Ectodermal cell (in vitro differentiated cells): ENCODE measurements around the gene NXPH4.

Source experiments
- H3K27ac ChIP-seq: 2 replicates; pipeline ENCODE4 v1.7.0; 2013; ENCODE audit warnings: mild to moderate bottlenecking, low read depth, low read length; ENCODE audit not compliant: insufficient read depth, poor library complexity, severe bottlenecking
- H3K27me3 ChIP-seq: 2 replicates; pipeline ENCODE4 v1.7.0; 2013; ENCODE audit warnings: mild to moderate bottlenecking, low read length; ENCODE audit not compliant: insufficient read depth, control insufficient read depth, poor library complexity, severe bottlenecking
- H3K36me3 ChIP-seq: one replicate; pipeline ENCODE4 v1.7.0; 2013; ENCODE audit warnings: low read length; ENCODE audit not compliant: control insufficient read depth, insufficient read depth
- H3K4me1 ChIP-seq: one replicate; pipeline ENCODE4 v1.7.0; 2013; ENCODE audit warnings: low read length; ENCODE audit not compliant: control insufficient read depth, insufficient read depth
- H3K4me3 ChIP-seq: 2 replicates; pipeline ENCODE4 v1.7.0; 2013; ENCODE audit warnings: low read depth, low read length, control low read depth; ENCODE audit not compliant: insufficient read depth
- H3K9me3 ChIP-seq: 2 replicates; pipeline ENCODE4 v1.7.0; 2013; ENCODE audit warnings: mild to moderate bottlenecking, low read length, moderate library complexity; ENCODE audit not compliant: control insufficient read depth
- WGBS, 2 experiments: methylation state at CpG; one replicate each; pipeline ENCODE4 v1.1.7; 2013; ENCODE audit warnings: missing lambda C conversion rate in 2 of 2; 5-methylcytosine and 5-hydroxymethylcytosine counted together

NXPH4 gene

DNA sequence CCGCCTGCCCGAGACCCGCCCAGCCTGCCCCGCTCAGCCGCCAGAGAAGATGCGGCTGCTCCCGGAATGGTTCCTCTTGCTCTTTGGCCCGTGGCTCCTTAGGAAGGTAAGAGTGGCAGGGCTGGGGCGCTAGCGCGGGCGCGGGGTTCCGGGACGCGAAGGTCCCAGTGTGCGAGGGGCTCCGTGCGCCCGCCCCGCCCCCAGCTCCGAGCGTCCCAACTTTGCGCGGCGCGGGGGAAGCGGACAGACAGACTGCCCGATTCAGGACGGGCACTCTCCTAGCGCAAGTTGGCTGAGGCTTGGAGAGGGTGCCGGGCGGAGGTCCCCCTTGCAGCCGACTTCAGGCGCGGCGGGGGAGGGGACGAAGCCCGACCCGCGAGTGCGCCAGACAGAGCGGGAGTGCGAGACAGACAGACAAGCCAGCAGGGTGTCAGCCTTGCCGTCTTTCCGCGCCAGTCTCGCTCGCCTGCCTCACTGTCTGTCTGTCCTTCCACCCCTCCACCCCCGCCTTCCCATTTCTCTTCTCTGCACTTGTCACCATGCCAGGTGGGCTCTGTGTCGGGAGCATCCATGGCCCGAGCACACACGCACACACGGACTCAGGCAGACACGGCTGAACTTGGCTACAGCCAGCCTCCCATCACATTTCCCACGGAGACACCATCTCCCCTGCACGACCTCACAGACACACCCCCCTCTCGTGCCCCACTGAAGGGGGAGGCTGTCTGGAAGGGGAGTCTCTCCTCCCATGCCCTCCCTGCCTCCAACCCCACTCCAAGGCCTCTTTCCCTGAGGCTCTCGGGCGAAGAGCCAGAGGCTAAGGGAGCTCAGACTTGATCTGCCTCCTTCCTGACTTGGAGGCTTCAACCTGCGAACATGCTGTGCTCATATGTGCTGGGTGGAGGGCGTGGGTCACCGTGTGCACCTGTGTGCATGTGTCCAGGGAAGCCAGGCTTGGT lies 606 bp downstream of the NXPH4 start:
- no peaks in the 10 kb centered on the region for H3K9me3 ChIP-seq
- H3K36me3 ChIP-seq, result no peaks in the 10 kb centered on the region
- no peak overlapping the region for H3K27ac ChIP-seq
- peaks cover 54% of the 10 kb centered on the region for H3K4me1 ChIP-seq
- 3 to 4% methylated on average over 63 of the region's 63 CpGs for WGBS, 2 experiments
- peak overlapping the region; percentile 32 for H3K4me3 ChIP-seq
- H3K27me3 ChIP-seq, result peaks cover 88% of the 10 kb centered on the region

DNA sequence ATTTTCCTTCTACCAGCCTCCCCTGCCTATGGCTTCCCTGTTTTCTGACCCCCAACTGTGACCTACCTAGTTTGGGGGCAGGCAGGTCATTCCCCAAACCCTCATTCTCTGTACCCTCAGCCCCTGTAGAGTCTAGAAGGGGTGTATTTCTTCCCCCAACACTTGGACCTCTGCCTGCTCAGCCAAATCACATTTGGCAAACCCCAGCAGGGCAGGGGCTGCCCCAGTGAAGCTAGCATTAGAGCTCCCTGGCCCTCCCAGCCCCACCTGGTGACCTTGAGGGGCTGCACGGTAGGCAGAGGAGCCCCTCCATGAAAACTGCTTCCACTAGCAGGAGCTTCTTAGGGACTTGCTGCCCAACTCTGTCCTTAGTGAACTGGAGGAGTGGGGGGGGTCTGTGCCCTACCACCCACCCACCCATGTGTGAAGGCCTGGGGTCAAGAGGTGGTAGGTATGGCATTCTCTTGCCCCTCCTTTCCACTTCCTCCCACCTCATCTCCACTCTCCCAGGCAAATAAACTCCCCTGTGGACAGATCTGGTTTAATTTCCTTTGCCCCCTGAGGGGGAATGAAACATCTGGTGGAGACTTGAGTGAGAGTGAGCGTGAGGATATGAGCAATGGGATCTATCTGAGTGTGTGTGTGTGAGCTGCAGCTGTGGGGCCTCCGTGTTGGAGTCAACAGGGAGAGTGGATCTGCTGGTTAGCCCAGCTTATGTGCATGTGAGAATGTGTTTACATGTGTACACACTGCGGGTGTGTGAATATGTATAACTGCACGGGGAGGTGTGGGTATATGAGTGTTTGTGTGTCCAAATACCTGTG lies 1.6 kb downstream of the NXPH4 start:
- Histone ChIP-seq H3K36me3 (no peaks in the 10 kb centered on the region), H3K4me1 (peaks cover 54% of the 10 kb centered on the region), H3K4me3 (no peak overlapping the region), H3K9me3 (no peaks in the 10 kb centered on the region), H3K27ac (no peak overlapping the region), H3K27me3 (peaks cover 98% of the 10 kb centered on the region)
- 60 to 67% methylated on average over 5 of the region's 5 CpGs for WGBS, 2 experiments

DNA sequence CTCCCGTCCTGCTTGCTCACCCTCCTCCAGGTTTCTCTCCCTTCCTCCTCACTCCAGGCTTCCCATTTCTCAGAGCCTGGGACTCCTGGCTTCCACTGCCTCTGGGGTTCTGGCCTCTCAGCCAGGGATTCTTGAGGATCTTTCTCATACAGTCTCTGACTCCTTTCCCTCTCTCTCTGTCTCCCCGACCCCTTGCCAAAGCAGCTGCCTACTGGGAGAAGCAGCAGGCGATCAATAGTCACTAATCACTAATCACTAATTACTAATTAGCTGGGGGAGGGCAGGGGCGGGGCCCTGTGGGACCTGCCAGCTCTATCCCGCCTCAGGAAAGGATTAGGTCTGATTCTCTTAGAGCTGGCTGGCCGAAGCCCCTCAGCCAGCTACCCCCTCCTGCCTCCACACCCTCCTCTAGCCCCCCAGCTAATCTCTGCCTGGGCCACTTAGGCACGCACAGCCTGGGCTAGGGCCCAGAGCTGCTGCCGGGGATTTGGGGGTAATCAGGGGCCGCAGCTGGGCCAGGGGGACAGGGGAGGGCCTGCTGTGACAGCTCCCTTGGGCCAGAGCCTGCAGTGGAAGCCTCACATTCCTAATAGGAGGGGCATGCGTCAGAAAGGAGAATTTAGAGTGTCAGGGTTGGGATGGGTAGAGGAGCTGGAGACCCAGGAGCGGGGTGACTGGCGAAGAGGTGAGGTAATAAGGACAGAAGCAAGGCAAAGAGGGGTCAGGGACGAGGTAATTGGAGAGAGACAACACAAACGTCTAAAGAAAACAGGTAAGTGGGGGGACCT lies 2.8 kb downstream of the NXPH4 start:
- Histone ChIP-seq H3K27ac (no peak overlapping the region), H3K27me3 (peaks cover 100% of the 10 kb centered on the region), H3K9me3 (no peaks in the 10 kb centered on the region), H3K36me3 (no peaks in the 10 kb centered on the region), H3K4me3 (no peak overlapping the region), H3K4me1 (peaks cover 45% of the 10 kb centered on the region)
- WGBS, 2 experiments, result 14 to 15% methylated on average over 14 of the region's 14 CpGs

DNA sequence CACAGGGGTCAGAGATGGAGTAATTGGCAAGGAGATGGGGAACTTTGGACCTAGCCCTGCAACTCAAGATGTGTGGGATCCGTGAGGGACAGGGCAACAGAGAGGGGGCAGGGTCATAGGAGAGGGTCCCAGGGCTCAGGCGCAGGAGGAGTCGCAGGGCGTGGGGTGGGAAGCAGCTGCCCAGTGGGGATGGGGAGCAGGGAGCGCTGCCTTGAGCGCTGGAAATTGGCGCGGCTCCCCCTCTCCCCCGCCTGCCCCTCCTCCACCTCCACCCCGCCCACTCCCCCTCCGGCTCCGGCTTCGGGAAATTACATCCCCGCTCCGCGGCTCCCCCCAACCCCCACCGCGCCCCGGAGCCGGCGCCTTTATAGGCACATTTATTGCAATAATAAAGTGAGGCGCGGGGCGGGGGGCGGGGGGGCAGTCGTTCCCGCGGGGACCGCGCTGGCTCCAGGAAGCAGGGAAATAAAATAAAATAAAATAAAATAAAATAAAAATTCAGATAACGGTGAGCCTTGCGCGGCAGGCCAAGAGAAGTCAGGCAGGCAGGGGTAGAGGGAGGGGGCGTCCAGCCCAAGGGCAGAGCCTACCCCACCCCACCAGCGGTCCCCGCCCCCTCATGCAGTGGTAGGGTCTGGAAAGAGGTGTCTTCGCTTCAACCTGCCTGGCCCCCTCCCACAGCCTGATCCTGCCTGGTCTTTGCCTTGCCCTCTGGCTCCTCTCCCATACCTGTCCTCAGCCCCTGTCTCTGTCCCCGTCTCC lies 3.6 kb downstream of the NXPH4 start:
- no peak overlapping the region for H3K27ac ChIP-seq
- H3K27me3 ChIP-seq, result peaks cover 100% of the 10 kb centered on the region
- 2 to 3% methylated on average over 23 to 38 of the region's 38 CpGs for WGBS, 2 experiments

DNA sequence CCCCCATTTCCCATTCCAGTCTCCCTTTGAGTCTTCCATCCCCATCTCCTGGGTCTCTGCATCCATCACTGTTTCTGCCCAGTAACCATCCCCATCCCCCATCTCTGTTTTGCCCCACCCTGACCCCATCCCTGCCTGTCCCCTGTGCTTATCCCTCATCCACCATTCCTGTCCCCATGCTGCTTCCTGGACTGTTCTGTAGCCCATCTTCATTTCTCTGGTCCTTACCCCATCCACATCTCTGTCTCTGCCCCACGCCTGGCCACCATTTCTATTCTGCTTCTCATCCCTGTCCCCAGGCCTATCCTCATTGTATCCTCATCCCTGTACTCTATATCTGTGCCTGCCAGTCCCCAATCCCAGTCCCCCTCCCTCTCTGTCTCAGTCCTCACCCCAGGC lies 4.2 kb downstream of the NXPH4 start:
- WGBS, 2 experiments, result 39 to 44% methylated on average over 1 of the region's 1 CpG
- Histone ChIP-seq H3K4me3 (no peak overlapping the region), H3K27me3 (peaks cover 100% of the 10 kb centered on the region), H3K9me3 (no peaks in the 10 kb centered on the region), H3K36me3 (no peaks in the 10 kb centered on the region), H3K27ac (no peak overlapping the region), H3K4me1 (peaks cover 46% of the 10 kb centered on the region)

More for the DNA sequence above, 3.6 kb downstream of the NXPH4 start:
- no peak overlapping the region for H3K4me3 ChIP-seq
- peaks cover 45% of the 10 kb centered on the region for H3K4me1 ChIP-seq
- no peaks in the 10 kb centered on the region for H3K36me3 ChIP-seq
- H3K9me3 ChIP-seq, result no peaks in the 10 kb centered on the region

DNA sequence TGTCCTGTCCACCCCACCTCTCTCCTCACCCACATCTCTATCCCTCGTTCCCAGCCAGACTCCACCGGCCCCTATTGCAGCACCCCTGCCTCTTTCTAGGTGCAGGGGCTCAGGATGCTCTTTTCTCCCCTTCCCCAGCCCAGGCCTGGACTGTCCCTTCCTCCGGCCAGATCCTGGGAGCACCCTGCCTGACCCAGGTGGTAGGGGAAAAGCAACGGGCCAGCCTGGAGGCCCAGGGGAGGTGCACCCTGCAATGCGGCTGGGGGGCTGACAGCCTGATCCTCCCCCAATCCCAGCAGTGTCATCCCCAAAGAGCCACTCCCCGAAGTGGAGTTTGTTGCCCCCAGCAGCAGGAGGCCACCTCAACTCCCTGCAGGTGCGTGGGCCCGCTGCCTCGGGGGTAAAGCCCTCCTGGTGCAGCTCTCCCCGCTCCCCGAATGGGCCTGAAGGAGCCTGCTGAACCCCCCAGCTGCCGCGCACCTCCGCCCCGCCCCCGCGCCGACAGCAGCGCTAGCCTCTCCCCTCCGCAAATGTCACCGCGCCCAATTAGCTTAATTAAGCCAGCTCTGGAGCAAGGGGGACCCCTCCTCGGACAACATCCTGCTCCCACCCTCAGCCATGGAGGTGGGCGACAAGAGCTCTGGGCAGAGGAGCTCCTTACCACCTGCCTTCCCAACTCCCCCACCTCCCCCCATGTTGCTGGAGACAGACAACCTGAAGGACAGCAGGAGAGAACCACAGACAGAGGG lies 4.7 kb downstream of the NXPH4 start:
- H3K36me3 ChIP-seq, result no peaks in the 10 kb centered on the region
- H3K9me3 ChIP-seq, result no peaks in the 10 kb centered on the region
- H3K27ac ChIP-seq, result no peak overlapping the region
- 9 to 10% methylated on average over 24 of the region's 24 CpGs for WGBS, 2 experiments
- peaks cover 46% of the 10 kb centered on the region for H3K4me1 ChIP-seq
- peaks cover 100% of the 10 kb centered on the region for H3K27me3 ChIP-seq
- H3K4me3 ChIP-seq, result no peak overlapping the region

DNA sequence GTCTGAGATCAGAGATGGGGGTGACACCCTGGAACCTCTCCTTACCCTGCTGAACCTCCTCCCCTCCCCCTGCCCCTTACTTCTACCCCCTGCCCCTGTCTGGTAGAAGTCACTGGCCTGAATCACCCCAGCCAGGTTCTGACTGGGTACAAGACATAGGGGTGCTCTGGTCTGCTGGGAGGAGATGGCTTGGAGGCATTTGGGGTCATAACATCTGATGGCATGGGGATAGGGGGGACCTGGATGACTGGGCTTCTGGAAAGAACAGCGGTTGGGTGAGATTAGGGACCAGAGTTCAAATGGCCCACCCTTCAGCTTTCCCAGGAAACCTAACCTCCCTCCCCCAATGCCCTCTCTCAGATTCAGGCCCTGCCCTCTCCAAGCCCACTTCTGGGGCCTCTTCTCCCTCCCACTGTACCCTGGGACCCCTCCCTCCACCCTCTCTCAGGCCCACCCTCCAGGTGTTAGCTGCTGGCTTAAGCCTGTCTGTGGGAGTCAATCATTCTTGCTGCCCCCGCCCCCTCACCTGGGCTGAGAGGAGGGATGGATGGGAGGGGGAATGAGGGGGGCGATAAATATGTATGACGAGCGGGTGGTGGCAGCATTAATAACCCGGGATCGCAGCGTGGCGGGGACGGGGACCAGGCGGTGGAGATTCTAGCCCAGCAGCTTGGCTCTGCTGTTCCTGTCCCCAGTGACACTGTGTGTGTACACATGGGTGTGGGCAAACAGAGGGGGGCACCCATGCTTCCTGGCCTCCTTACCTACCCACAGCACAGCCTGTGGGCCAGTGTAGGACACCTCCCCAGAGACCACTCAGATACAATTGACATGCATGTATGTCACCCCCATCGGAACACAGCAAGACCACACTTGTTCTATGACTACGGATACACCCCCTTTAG lies 5.9 kb downstream of the NXPH4 start:
- H3K27me3 ChIP-seq, result peaks cover 100% of the 10 kb centered on the region
- H3K4me3 ChIP-seq, result no peak overlapping the region
- peaks cover 51% of the 10 kb centered on the region for H3K4me1 ChIP-seq
- no peaks in the 10 kb centered on the region for H3K36me3 ChIP-seq
- no peaks in the 10 kb centered on the region for H3K9me3 ChIP-seq
- WGBS, 2 experiments, result 77 to 82% methylated on average over 13 of the region's 13 CpGs
- no peak overlapping the region for H3K27ac ChIP-seq

DNA sequence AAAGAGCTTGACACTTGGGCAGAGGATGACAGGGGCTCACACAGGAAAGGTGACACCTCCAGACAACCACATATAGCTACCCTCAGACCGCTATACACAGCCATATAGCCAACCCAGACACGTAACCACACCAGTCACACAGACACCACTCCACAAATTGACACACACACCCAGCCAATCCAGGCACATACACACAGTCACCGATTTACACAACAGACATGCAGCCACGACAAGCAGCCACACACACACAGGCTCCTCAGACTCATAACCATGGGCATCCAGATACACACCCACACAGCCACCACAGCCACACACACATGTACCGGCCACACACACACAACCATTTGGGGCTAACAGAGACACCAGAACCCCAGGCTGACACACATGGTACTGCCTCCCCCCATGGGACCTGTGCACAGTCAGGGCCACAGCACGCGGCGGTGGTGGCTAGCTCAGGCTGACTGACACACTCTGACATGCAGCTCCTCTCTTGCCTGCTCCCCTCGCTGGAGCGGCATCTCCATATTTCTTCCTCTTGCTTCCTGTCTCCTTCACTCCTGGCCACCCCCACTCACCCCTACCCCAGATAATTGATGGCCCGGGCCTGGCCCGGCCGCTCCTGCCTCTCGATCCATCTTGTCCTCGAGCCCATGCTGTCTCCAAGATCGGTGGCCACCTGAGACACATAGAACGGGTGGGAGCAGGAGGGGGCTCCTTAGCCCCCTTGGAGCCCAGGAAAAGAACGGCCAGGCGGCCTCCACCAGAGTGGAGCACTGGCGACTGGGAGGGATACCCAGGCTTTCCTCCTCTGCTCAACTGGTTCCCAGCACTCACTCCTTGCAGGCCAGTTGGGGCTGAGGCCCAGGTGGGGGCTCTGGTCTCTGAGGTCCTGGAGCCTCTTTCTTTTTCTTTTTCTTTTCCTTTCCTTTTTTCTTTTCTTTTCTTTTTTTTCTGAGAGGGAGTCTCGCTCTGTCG lies 6.9 kb downstream of the NXPH4 start:
- WGBS, 2 experiments, result 81 to 86% methylated on average over 22 of the region's 22 CpGs
- H3K9me3 ChIP-seq, result no peaks in the 10 kb centered on the region
- peaks cover 100% of the 10 kb centered on the region for H3K27me3 ChIP-seq
- H3K36me3 ChIP-seq, result no peaks in the 10 kb centered on the region
- no peak overlapping the region for H3K27ac ChIP-seq
- peaks cover 50% of the 10 kb centered on the region for H3K4me1 ChIP-seq
- no peak overlapping the region for H3K4me3 ChIP-seq
